Stimulated activated naive B cell treated with anti-CD40 and anti-IgM and Interleukin-4, amounts not matched to agents 10 μg/mL and 1 μg/mL and 100 μg/mL, for 72 hours (primary cell): ENCODE results near the gene TMPRSS11E.
A peak's percentile ranks its signal among the peaks of the same experiment; 100 is the strongest.
"Not testable (repeated sequence)": the region's sequence is repeated elsewhere in the genome, so short reads cannot be mapped to it uniquely, and the experiment has no call there.

ENCODE experiments used
- ATAC-seq, 2 donors: fragments of 150-1000 bp; cut with Tn5 transposase; replicated peaks; 2 replicates each; pipeline ENCODE4 v1.10.0; 2021; ENCODE audit warnings: moderate library complexity in 1 of 2
- DNase-seq: peaks from one replicate; pipeline ENCODE4 v3.0.0; 2021
- H3K27ac Mint-ChIP-seq: one replicate; pipeline ENCODE4 v1.8.0; 2022; ENCODE audit warnings: mild to moderate bottlenecking, mixed read lengths
- H3K27me3 Mint-ChIP-seq, 2 donors: one replicate each; pipeline ENCODE4 v1.8.0; 2022; ENCODE audit warnings: mixed read lengths in 2 of 2
- H3K36me3 Mint-ChIP-seq, 2 donors: one replicate each; pipeline ENCODE4 v1.8.0; 2022; ENCODE audit warnings: mixed read lengths in 2 of 2, mild to moderate bottlenecking in 1 of 2
- H3K4me1 Mint-ChIP-seq, 2 donors: one replicate each; pipeline ENCODE4 v1.8.0; 2022; ENCODE audit warnings: mixed read lengths in 2 of 2, mild to moderate bottlenecking in 1 of 2
- H3K4me3 Mint-ChIP-seq, 2 donors: one replicate each; pipeline ENCODE4 v1.8.0; 2022; ENCODE audit warnings: mild to moderate bottlenecking in 2 of 2, mixed read lengths in 2 of 2, moderate library complexity in 1 of 2
- H3K9me3 Mint-ChIP-seq, 2 donors: one replicate each; pipeline ENCODE4 v1.8.0; 2022; ENCODE audit warnings: mixed read lengths in 2 of 2, mild to moderate bottlenecking in 1 of 2

TMPRSS11E gene

GRCh38 chr4:68490826-68491457 lies 43.7 kb downstream of the TMPRSS11E start:
- H3K4me1 Mint-ChIP-seq = peaks cover 4 to 9% of the 10 kb centered on the region in 2 donors
- H3K36me3 Mint-ChIP-seq = no peaks in the 10 kb centered on the region
- no peak overlapping the region for H3K4me3 Mint-ChIP-seq
- H3K27me3 Mint-ChIP-seq = no peaks in the 10 kb centered on the region
- DNase-seq (no peak), ATAC-seq (no peak)
- no peak overlapping the region for H3K27ac Mint-ChIP-seq
- H3K9me3 Mint-ChIP-seq = no peaks in the 10 kb centered on the region

- ATAC-seq = no peak
- Mint-ChIP-seq H3K9me3 (no peaks in the 10 kb centered on the region), H3K4me1 (peaks cover 4 to 9% of the 10 kb centered on the region in 2 donors), H3K4me3 (no peak overlapping the region), H3K27me3 (no peaks in the 10 kb centered on the region), H3K36me3 (no peaks in the 10 kb centered on the region), H3K27ac (no peak overlapping the region)
- DNase-seq = no peak
Observed at GRCh38 chr4:68494688-68495087, 47.4 kb downstream of the TMPRSS11E start.

- Mint-ChIP-seq H3K27ac (no peak overlapping the region), H3K4me1 (peaks cover 4 to 9% of the 10 kb centered on the region in 2 donors), H3K9me3 (no peaks in the 10 kb centered on the region), H3K4me3 (no peak overlapping the region), H3K36me3 (no peaks in the 10 kb centered on the region), H3K27me3 (no peaks in the 10 kb centered on the region)
- DNase-seq (peak; percentile 26), ATAC-seq (peak; percentile 87 to 88)
Observed at GRCh38 chr4:68498413-68499007, 51.2 kb downstream of the TMPRSS11E start.

- no peak overlapping the region for H3K4me3 Mint-ChIP-seq
- peaks cover 0 to under 1% of the 10 kb centered on the region in 2 donors for H3K36me3 Mint-ChIP-seq
- DNase-seq (no peak), ATAC-seq (no peak)
- peaks cover 4 to 6% of the 10 kb centered on the region in 2 donors for H3K4me1 Mint-ChIP-seq
- H3K9me3 Mint-ChIP-seq = peaks cover 0 to under 1% of the 10 kb centered on the region in 2 donors
- no peak overlapping the region for H3K27ac Mint-ChIP-seq
- H3K27me3 Mint-ChIP-seq = no peaks in the 10 kb centered on the region
Observed at GRCh38 chr4:68499021-68499420, 51.8 kb downstream of the TMPRSS11E start.

- H3K4me3 Mint-ChIP-seq, ATAC-seq, DNase-seq, H3K4me1 Mint-ChIP-seq, H3K9me3 Mint-ChIP-seq, H3K36me3 Mint-ChIP-seq, H3K27ac Mint-ChIP-seq, H3K27me3 Mint-ChIP-seq: not testable (repeated sequence)
Observed at GRCh38 chr4:68503462-68503861, 56.2 kb downstream of the TMPRSS11E start.

GRCh38 chr4:68504836-68505235 lies 57.6 kb downstream of the TMPRSS11E start:
- H3K4me3 Mint-ChIP-seq, H3K27me3 Mint-ChIP-seq, H3K36me3 Mint-ChIP-seq, H3K27ac Mint-ChIP-seq, H3K4me1 Mint-ChIP-seq, DNase-seq, H3K9me3 Mint-ChIP-seq, ATAC-seq: not testable (repeated sequence)

GRCh38 chr4:68505452-68505851 lies 58.2 kb downstream of the TMPRSS11E start:
- H3K4me3 Mint-ChIP-seq, H3K27me3 Mint-ChIP-seq, H3K4me1 Mint-ChIP-seq, H3K9me3 Mint-ChIP-seq, H3K27ac Mint-ChIP-seq, H3K36me3 Mint-ChIP-seq, DNase-seq, ATAC-seq: not testable (repeated sequence)

DNA sequence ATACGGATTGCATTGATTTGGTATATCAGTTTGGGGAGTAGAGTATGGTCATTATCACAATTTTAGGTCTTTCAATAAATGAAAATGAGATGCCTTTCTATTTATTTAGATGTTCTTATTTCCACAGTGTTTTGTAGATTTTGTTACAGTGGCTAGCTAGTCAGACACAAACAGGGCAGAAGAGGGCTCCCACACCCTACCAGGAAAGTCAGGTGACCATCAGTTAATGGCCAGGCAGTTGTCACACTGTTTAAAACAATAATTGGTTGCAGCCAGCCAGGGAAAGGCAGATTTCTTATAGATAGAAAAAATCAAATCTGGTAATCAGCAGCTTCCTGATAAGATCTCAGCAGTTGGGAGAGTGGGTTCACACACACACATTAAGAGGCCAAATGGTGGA lies 71.6 kb downstream of the TMPRSS11E start:
- Mint-ChIP-seq H3K4me1 (no peaks in the 10 kb centered on the region), H3K36me3 (no peaks in the 10 kb centered on the region), H3K27me3 (no peaks in the 10 kb centered on the region), H3K9me3 (no peaks in the 10 kb centered on the region), H3K27ac (no peak overlapping the region), H3K4me3 (no peak overlapping the region)
- no peak for ATAC-seq
- no peak for DNase-seq

DNA sequence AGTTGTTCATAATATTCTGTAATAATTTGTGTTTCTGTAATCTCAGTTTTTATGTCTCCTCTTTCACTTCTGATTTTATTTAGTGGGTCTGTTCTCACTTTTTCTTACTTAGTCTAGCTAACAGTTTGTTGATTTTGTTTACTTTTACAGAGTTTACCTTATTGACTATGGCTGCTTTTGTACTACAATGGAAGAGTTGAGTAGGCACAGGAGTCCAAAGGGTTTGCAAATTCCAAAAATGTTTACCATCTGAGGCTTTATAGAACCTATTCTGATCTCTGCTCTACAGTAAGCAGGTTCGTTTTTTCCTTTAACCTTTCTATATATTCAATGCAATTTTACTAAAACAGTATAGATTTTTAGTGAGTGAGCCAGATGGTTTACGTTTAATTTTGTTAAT lies 73.7 kb downstream of the TMPRSS11E start:
- Mint-ChIP-seq H3K4me1 (no peaks in the 10 kb centered on the region), H3K27ac (no peak overlapping the region), H3K4me3 (no peak overlapping the region), H3K36me3 (no peaks in the 10 kb centered on the region), H3K9me3 (no peaks in the 10 kb centered on the region), H3K27me3 (no peaks in the 10 kb centered on the region)
- DNase-seq (no peak), ATAC-seq (no peak)

- not testable (repeated sequence) for H3K27ac Mint-ChIP-seq, H3K9me3 Mint-ChIP-seq, H3K27me3 Mint-ChIP-seq, ATAC-seq, H3K4me1 Mint-ChIP-seq, DNase-seq, H3K4me3 Mint-ChIP-seq, H3K36me3 Mint-ChIP-seq
Observed at GRCh38 chr4:68522232-68522631, 75.0 kb downstream of the TMPRSS11E start.

- H3K4me3 Mint-ChIP-seq = no peak overlapping the region
- H3K36me3 Mint-ChIP-seq = peaks cover 0 to 9% of the 10 kb centered on the region in 2 donors
- ATAC-seq (no peak), DNase-seq (no peak)
- no peaks in the 10 kb centered on the region for H3K27me3 Mint-ChIP-seq
- H3K4me1 Mint-ChIP-seq = no peaks in the 10 kb centered on the region
- peaks cover 10 to 11% of the 10 kb centered on the region in 2 donors for H3K9me3 Mint-ChIP-seq
- H3K27ac Mint-ChIP-seq = no peak overlapping the region
Observed at GRCh38 chr4:68535974-68536373, 88.7 kb downstream of the TMPRSS11E start.

GRCh38 chr4:68536375-68536774 lies 89.1 kb downstream of the TMPRSS11E start:
- H3K27ac Mint-ChIP-seq = no peak overlapping the region

DNA sequence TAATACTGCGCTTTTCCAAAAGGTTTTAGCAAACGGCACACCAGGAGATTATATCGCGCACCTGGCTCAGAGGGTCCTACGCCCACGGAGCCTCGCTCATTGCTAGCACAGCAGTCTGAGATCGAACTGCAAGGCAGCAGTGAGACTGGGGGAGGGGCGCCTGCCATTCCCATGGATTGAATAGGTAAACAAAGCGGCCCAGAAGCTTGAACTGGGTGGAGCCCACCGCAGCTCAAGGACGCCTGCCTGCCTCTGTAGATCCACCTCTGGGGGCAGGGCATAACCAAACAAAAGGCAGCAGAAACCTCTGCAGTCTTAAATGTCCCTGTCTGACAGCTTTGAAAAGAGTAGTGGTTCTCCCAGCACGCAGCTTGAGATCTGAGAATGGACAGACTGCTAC lies 95.5 kb downstream of the TMPRSS11E start:
- not testable (repeated sequence) for DNase-seq, H3K27ac Mint-ChIP-seq, H3K27me3 Mint-ChIP-seq, ATAC-seq, H3K4me1 Mint-ChIP-seq, H3K9me3 Mint-ChIP-seq, H3K4me3 Mint-ChIP-seq
- peaks cover 0 to 51% of the 10 kb centered on the region in 2 donors for H3K36me3 Mint-ChIP-seq

More at GRCh38 chr4:68536375-68536774, 89.1 kb downstream of the TMPRSS11E start:
- H3K9me3 Mint-ChIP-seq = peaks cover 8 to 11% of the 10 kb centered on the region in 2 donors
- H3K27me3 Mint-ChIP-seq = no peaks in the 10 kb centered on the region
- ATAC-seq (no peak), DNase-seq (no peak)
- peaks cover 0 to 9% of the 10 kb centered on the region in 2 donors for H3K36me3 Mint-ChIP-seq
- H3K4me1 Mint-ChIP-seq = no peaks in the 10 kb centered on the region
- no peak overlapping the region for H3K4me3 Mint-ChIP-seq
